ENCODE measurements around the gene CDKN1C. TPM values are rescaled to one million over a fixed set of nuclear protein-coding genes. Genes with fewer than 3 reads are reported as not detected.

Gene CDKN1C
- polyA plus RNA-seq, 3 donors: 109 to 150 (median 142) TPM

Other genes starting within 250 kb of the CDKN1C start
- gene KCNQ1OT1, start 185.8 kb downstream of the CDKN1C start, polyA plus RNA-seq (ENCODE audit: insufficient read length in 3 of 3): 1 to 10 TPM; 1.1 to 2.3 (median 1.4) TPM
- 1 to 10 TPM in 1 of 3 donors, under 1 TPM in 2; 0.42 to 1.7 (median 0.75) TPM for gene PHLDA2, start 43.6 kb upstream of the CDKN1C start, polyA plus RNA-seq (ENCODE audit: insufficient read length in 3 of 3)
- gene NAP1L4, start 106.6 kb upstream of the CDKN1C start, polyA plus RNA-seq (ENCODE audit: insufficient read length in 3 of 3): 100 to 1,000 TPM; 181 to 220 (median 190) TPM
- gene CARS1, start 171.6 kb upstream of the CDKN1C start, polyA plus RNA-seq (ENCODE audit: insufficient read length in 3 of 3): 10 to 100 TPM; 24.2 to 29.0 (median 25.4) TPM